ENCODE results near the gene DAZAP2. TPM values are rescaled to one million over a fixed set of nuclear protein-coding genes. Genes with fewer than 3 reads are reported as not detected.

DAZAP2 gene
- total and polyA plus RNA-seq, 2 of the 13 experiments (the other 11 are each of a cell fraction or from before 2014, with no cell fraction given) = 64.5 to 222 TPM

GRCh38 chr12:51253276-51253675 is 14.7 kb downstream of the DAZAP2 start:
- H2AFZ ChIP-seq (ENCODE audit: low read length) = no peak overlapping the region
- H3K9me3 ChIP-seq (ENCODE audit: low read length) = no peaks in the 10 kb centered on the region
- ATAC-seq = no peak
- no peak for FAIRE-seq
- ChIA-PET CTCF (ENCODE audit: low intra/inter-chr PET ratio, low total read pairs) (no interaction called here), POLR2A (no interaction called here)
- no peaks in the 10 kb centered on the region for H3K79me2 ChIP-seq (ENCODE audit: insufficient read depth, low read length)
- no peaks in the 10 kb centered on the region for H3K36me3 ChIP-seq (replicated peaks in 1 of 2; ENCODE audit: control insufficient read depth in 1 of 2, insufficient read depth in 2 of 2, low read length in 2 of 2)
- H3K4me3 ChIP-seq (replicated peaks in 1 of 3; ENCODE audit: insufficient read depth in 1 of 3, low read depth in 2 of 3, low read length in 3 of 3) = no peak overlapping the region
- DNase-seq (ENCODE audit: low spot score) = no peak
- in situ Hi-C loops (cut with HindIII; ENCODE audit: extremely low pct_ligation_motif_present, low pct_unique_long_range_greater_than_20kb) (no loop called here), intact Hi-C loops (cut with micrococcal nuclease; ENCODE audit: unreplicated experiment) (no loop called here)
- H3K27me3 ChIP-seq (ENCODE audit: control insufficient read depth in 1 of 2, insufficient read depth in 2 of 2, low read length in 2 of 2) = no peaks in the 10 kb centered on the region
- no peaks in the 10 kb centered on the region for H4K20me1 ChIP-seq (ENCODE audit: insufficient read depth, low read length)
- no peak overlapping the region for H3K9ac ChIP-seq (ENCODE audit: insufficient read depth, low read depth, low read length)
- no TSS peak for BruUV-seq (replicated peaks)
- H3K27ac ChIP-seq (ENCODE audit: extremely low read length, insufficient read depth, low read length) = no peak overlapping the region
- no peak overlapping the region for H3K4me2 ChIP-seq (ENCODE audit: low read depth, low read length)
- no peaks in the 10 kb centered on the region for H3K4me1 ChIP-seq (ENCODE audit: insufficient read depth, low read length)
- 91% methylated on average over 1 of the region's 1 CpG for WGBS (ENCODE audit: low lambda C conversion rate)
- no peak for TF ChIP-seq CREBL2 (CRISPR knock-in tag; IDR thresholded peaks at IDR 0.05; ENCODE audit: borderline replicate concordance)
- no peak for TF ChIP-seq ZNF280B (CRISPR knock-in tag; IDR thresholded peaks at IDR 0.05; ENCODE audit: borderline replicate concordance)
- no peak for TF ChIP-seq ERF (CRISPR knock-in tag; IDR thresholded peaks at IDR 0.05)
- no peak for TF ChIP-seq ZFAT (CRISPR knock-in tag; conservative IDR thresholded peaks at IDR 0.05)
- TF ChIP-seq HNF4G (IDR thresholded peaks at IDR 0.05; ENCODE audit: borderline replicate concordance, low read depth, low read length) = no peak
- no peak for TF ChIP-seq HNF4G (CRISPR knock-in tag; IDR thresholded peaks at IDR 0.05; ENCODE audit: borderline replicate concordance, low read depth)
- no peak for TF ChIP-seq CTCF (CRISPR knock-in tag; IDR thresholded peaks at IDR 0.05)
- no peak for TF ChIP-seq AFF4 (CRISPR knock-in tag; IDR thresholded peaks at IDR 0.05)
- no peak for TF ChIP-seq SNAPC4 (CRISPR knock-in tag; IDR thresholded peaks at IDR 0.05)

Data from HepG2 (cell line).